Activated CD8-positive, alpha-beta T cell treated with anti-CD3 and anti-CD28 coated beads for 36 hours (primary cell): ENCODE measurements around the gene FAM217A. TPM values are rescaled to one million over a fixed set of nuclear protein-coding genes. Genes with fewer than 3 reads are reported as not detected.

Experiments used
- ATAC-seq: fragments of 200-7000 bp; cut with Tn5 transposase; one replicate; pipeline ENCODE4 v1.10.0; 2021; ENCODE audit warnings: mild to moderate bottlenecking, moderate library complexity
- CTCF ChIA-PET: fragments of 350-600 bp; sonication (Branson Sonifier 250); formaldehyde crosslinking; loops from one replicate; lab custom pipeline; 2021; ENCODE audit warnings: antibody characterized with exemption; lab: Charles Lee
- POLR2A ChIA-PET: fragments of 350-600 bp; sonication (Branson Sonifier 250); formaldehyde crosslinking; loops from one replicate; lab custom pipeline; 2021; ENCODE audit warnings: antibody characterized with exemption; lab: Charles Lee
- DNase-seq: peaks from one replicate; pipeline ENCODE4 v3.0.0-alpha.2; 2020
- H3K27ac Mint-ChIP-seq: one replicate; pipeline ENCODE4 v1.8.0; 2021; ENCODE audit warnings: mild to moderate bottlenecking, mixed read lengths
- H3K27me3 Mint-ChIP-seq: one replicate; pipeline ENCODE4 v1.8.0; 2021; ENCODE audit warnings: mixed read lengths
- H3K36me3 Mint-ChIP-seq: one replicate; pipeline ENCODE4 v1.8.0; 2021; ENCODE audit warnings: low read depth, mixed read lengths
- H3K4me1 Mint-ChIP-seq: one replicate; pipeline ENCODE4 v1.8.0; 2021; ENCODE audit warnings: low read depth, mixed read lengths
- H3K4me3 Mint-ChIP-seq: one replicate; pipeline ENCODE4 v1.8.0; 2021; ENCODE audit warnings: mild to moderate bottlenecking, moderate library complexity, mixed read lengths
- H3K9me3 Mint-ChIP-seq: one replicate; pipeline ENCODE4 v1.8.0; 2021; ENCODE audit warnings: mixed read lengths
- intact Hi-C: fragments of 100-400 bp; cut with micrococcal nuclease; formaldehyde crosslinking; loops from one replicate; pipeline ENCODE4 v1.10.0; 2022
- total RNA-seq, 2 experiments: library from RNA; stranded (reverse); gene quantifications; one replicate each; pipeline ENCODE4 v1.2.3, GENCODE V29; 2021
- TF ChIP-seq, protein P1 (sequence below): fragments of 200-600 bp; IDR thresholded peaks from one replicate; pipeline ENCODE4 v1.8.0; 2022; ENCODE audit warnings: antibody characterized with exemption, mild to moderate bottlenecking

The FAM217A gene
- total RNA-seq, 2 experiments from 2014 or later: not detected

DNA sequence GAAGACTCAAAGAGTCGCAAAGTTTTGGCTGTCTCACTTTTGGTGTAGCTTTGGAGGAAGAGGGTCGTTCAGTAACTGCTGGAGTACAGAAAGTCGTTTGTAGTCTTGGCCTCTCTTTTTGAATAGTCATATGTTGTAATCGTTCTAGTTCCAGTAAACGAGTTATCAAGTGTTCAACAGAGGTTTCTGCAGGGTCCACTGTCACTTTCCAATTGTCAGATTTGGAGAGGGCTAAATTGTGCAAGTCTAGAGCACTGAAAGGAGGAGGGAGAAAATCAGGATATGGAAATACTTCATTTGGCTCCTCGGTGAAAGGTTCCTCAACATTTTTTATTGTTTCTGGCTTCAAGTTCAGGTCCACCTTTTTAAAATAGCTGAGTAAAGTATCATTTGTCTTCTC, 9.7 kb downstream of the FAM217A start:
- Mint-ChIP-seq H3K27me3 (no peaks in the 10 kb centered on the region), H3K4me3 (no peak overlapping the region), H3K4me1 (no peaks in the 10 kb centered on the region), H3K27ac (no peak overlapping the region), H3K9me3 (no peaks in the 10 kb centered on the region), H3K36me3 (peaks cover 12% of the 10 kb centered on the region)
- ATAC-seq (no peak), DNase-seq (no peak)
- TF ChIP-seq, protein P1, sequence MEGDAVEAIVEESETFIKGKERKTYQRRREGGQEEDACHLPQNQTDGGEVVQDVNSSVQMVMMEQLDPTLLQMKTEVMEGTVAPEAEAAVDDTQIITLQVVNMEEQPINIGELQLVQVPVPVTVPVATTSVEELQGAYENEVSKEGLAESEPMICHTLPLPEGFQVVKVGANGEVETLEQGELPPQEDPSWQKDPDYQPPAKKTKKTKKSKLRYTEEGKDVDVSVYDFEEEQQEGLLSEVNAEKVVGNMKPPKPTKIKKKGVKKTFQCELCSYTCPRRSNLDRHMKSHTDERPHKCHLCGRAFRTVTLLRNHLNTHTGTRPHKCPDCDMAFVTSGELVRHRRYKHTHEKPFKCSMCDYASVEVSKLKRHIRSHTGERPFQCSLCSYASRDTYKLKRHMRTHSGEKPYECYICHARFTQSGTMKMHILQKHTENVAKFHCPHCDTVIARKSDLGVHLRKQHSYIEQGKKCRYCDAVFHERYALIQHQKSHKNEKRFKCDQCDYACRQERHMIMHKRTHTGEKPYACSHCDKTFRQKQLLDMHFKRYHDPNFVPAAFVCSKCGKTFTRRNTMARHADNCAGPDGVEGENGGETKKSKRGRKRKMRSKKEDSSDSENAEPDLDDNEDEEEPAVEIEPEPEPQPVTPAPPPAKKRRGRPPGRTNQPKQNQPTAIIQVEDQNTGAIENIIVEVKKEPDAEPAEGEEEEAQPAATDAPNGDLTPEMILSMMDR: no peak
- intact Hi-C loops: no loop called here
- ChIA-PET CTCF (interaction anchor here (1.3 to 2.1 kb wide), 2 partner anchors 78 to 86 kb away, joined by 3 to 8 read pairs; no protein-coding TSS in a partner anchor), POLR2A (no interaction called here)

- intact Hi-C loops: no loop called here
- POLR2A ChIA-PET: no interaction called here
- no peak overlapping the region for H3K27ac Mint-ChIP-seq
Measured at GRCh38 chr6:4067673-4068072, 11.3 kb downstream of the FAM217A start.

DNA sequence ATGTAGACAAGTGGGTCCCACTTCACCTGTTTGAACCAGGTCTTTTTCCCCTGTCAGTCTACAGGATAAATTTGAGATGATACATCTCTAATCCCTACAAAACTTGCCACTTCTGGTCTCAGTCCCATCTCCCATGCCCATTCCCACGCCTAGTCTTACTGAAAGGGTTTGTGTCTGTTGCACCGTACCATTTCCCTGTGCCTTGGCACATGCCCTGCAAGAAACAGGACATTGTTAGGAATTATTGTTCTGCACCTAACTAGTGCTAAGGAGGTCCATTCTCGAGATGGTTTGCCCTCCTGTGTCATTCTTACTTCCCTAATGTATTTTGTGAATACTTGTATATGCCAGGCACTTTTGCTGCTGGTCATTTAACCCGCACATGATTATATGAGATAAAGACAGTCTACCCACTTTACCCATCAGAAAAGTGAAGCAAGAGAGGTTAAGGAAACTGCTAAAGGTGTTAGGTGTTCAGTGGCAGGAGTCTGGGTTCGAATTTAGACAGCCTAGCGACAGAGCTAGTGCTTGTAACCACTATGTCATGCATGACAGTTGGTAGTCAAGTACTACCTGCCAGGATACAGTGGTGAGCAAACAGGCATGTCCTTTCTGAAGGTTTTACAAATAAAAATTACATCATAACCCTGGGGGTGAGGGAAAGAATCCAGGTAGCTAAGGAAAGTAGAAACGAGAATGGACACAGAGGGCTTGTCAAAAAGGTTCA, 12.7 kb downstream of the FAM217A start:
- no peak overlapping the region for H3K4me3 Mint-ChIP-seq
- POLR2A ChIA-PET: interaction anchor here (1.1 kb wide), 1 partner anchor 57 kb away, joined by 3 read pairs; no protein-coding TSS in a partner anchor
- DNase-seq (no peak), ATAC-seq (no peak)
- CTCF ChIA-PET: interaction anchor here (0.6 to 1.1 kb wide), 2 partner anchors 7 to 27 kb away, joined by 3 read pairs; no protein-coding TSS in a partner anchor
- TF ChIP-seq, protein P1: no peak
- peaks cover 20% of the 10 kb centered on the region for H3K36me3 Mint-ChIP-seq
- intact Hi-C loops: no loop called here
- H3K27ac Mint-ChIP-seq: no peak overlapping the region
- no peaks in the 10 kb centered on the region for H3K27me3 Mint-ChIP-seq
- no peaks in the 10 kb centered on the region for H3K4me1 Mint-ChIP-seq
- no peaks in the 10 kb centered on the region for H3K9me3 Mint-ChIP-seq

More at GRCh38 chr6:4067673-4068072, 11.3 kb downstream of the FAM217A start:
- ATAC-seq (no peak), DNase-seq (no peak)
- H3K27me3 Mint-ChIP-seq: no peaks in the 10 kb centered on the region
- no peaks in the 10 kb centered on the region for H3K4me1 Mint-ChIP-seq
- TF ChIP-seq, protein P1: no peak
- H3K9me3 Mint-ChIP-seq: no peaks in the 10 kb centered on the region
- peaks cover 17% of the 10 kb centered on the region for H3K36me3 Mint-ChIP-seq
- no peak overlapping the region for H3K4me3 Mint-ChIP-seq
- CTCF ChIA-PET: interaction anchor here (0.9 to 2.1 kb wide), 3 partner anchors 9 to 88 kb away, joined by 3 to 8 read pairs (median 6); no protein-coding TSS in a partner anchor

DNA sequence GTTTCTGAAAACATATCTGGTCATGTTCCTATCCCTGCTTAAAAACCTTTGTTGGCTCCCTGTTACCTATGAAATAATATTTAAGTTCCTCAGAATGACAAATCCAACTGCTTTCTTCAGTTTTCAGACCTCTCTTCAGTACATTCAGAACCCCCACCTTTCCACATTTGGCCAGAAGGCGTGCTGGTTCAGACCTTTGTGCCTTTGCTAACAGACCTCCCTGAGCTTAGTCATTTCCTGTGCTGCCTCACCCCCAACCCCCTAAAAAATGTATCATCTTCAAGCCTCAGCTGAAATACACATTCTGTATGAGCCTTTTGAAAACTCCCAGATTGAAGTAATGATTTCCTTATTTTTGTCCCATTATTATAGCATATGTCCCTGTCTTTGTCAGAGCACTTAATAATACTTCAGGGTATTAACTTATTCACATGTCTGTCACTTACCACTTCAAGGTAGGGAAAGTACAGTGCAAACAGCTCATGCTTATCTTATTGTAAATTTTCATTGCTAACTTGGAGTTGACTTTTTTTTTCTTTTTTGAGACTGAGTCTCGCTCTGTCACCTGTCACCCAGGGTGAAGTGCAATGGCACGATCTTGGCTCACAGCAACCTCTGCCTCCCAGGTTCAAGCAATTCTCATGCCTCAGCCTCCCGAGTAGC, 19.7 kb downstream of the FAM217A start:
- H3K4me1 Mint-ChIP-seq: peaks cover 35% of the 10 kb centered on the region
- H3K4me3 Mint-ChIP-seq: peak overlapping the region; percentile 50
- ChIA-PET POLR2A (interaction anchor here (0.7 to 4.2 kb wide), 5 partner anchors 19 to 81 kb away, joined by 3 to 19 read pairs (median 3); a partner anchor contains a TSS), CTCF (interaction anchor here (1.0 to 3.6 kb wide), 10 partner anchors 9 to 96 kb away, joined by 3 to 30 read pairs (median 4); partner anchors contain the start of gene ECI2)
- peak; percentile 93 for ATAC-seq
- no peaks in the 10 kb centered on the region for H3K27me3 Mint-ChIP-seq
- intact Hi-C loops: loop anchor here (5.0 kb wide), 2 partner anchors 37 to 98 kb away; a partner anchor contains a TSS
- peaks cover 50% of the 10 kb centered on the region for H3K36me3 Mint-ChIP-seq
- peak; percentile 85 for DNase-seq
- peak overlapping the region; percentile 97 for H3K27ac Mint-ChIP-seq
- no peaks in the 10 kb centered on the region for H3K9me3 Mint-ChIP-seq
- TF ChIP-seq, protein P1: no peak
